ENCODE results near the gene HDAC4.

HDAC4 gene

DNA sequence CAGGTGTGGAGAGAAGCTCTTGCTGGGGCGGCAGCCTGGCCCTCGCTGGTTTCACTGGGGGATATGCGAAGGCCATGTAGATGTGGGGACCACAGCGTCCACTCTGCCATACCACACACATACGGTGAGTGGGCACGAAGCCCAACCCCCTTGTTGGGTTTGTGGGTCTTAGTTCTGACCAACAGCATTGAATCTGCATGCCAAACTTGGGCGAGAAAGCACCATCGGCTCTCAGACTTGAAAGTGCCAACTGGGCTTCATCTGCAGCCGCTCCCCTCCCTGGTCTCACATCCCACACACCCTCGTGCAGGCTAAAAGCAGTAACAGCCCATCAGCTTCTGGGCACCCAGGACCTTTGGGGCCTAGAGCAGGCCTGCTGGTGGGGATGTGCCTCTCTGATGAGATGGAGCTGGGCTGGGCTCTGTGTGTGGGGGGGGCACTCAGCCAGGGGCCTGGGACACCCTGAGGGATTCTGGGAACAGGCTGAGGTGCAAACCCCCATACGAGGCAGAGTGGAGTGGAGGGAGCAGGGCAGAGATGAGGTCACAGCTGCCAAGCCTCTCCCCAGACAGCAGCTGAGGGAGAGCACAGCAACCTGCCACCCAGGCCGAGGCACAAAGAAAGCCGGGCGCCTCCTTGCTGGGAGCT is 288.6 kb downstream of the HDAC4 start:
- no peak for DNase-seq

DNA sequence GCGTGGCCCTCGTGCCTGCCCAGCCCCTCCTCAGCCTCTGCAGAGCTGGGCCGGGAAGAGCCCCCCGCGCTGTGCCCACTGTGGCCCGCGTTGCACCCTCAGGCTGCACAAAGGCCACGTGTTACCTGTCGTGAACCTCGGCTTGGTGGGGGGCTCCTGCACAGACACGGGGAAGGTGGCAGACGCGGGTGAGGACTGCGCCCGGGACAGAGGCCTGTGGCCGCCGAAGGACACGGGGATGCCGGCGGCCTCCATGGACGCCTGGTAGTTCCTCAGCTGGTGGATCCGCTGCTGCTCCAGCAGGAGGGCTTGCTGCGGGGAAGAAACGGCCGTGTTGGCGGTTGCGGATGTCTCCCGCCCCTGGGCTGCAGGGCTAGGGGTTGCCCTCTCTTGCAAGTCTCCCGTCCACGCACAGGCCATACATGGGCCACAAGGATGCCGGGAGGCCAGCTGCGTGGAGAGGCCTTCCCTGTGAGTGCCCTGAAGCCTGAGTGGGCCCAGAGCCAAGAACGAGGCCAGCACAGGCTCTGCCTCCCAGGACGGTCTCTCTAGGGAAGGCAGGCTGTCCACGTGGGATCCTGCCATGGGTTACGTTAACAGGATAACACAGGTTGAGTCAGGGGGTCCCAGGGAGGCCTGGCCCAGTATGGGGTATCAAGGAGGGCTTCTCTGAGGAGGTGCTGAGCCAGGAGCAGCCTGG is 289.3 kb downstream of the HDAC4 start:
- no peak for DNase-seq

DNA sequence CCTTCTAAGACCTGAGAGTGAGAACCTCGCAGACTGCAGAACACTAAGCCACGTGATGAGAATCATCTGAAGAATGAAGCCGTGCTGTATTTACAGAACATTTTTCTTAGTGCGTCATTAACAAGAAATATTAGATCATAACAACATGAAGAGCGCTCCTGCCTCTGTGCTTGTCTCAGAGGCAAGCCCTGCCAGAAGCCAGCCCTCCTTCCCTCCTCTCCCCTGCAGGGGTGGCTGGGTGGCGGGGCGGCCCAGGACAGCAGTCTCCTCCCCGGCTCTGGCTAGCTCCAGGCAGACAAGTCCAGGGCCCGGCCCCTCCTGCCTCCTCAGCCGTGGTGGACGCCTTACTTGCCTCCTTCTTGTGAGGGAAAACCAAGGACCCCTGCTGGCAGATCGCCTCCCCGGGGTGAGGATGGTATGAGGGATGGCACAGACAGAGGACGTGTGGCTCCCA is 290.2 kb downstream of the HDAC4 start:
- DNase-seq = no peak

DNA sequence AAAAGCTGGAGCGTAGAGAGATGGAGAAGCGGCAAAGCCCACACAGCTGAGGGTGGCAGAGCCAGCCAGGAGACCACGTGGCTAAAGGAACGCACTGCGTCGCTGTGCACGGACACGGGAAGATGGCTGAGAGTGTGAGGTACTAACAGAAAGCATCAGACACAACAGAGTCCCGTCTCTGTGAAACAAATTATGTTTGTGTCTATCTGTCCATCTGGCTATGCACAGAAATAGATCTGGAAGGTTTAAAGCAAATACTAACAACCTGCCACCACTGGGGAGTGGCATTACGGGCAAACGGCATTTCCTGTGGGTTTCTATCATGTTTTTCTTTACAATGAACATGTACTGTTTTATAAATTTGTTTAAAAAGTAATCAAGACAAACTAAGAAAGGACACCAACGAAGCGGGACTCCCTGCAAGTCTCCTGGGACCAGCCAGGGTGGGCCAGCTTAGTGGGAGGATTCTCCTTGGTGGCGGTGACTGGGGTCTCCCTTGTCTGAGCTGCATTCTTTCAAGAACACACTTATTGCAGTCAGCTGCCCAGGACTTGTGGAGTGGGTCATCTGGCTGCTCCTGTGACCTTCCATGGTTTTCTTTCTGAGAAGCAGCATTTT is 290.8 kb downstream of the HDAC4 start:
- DNase-seq = no peak

DNA sequence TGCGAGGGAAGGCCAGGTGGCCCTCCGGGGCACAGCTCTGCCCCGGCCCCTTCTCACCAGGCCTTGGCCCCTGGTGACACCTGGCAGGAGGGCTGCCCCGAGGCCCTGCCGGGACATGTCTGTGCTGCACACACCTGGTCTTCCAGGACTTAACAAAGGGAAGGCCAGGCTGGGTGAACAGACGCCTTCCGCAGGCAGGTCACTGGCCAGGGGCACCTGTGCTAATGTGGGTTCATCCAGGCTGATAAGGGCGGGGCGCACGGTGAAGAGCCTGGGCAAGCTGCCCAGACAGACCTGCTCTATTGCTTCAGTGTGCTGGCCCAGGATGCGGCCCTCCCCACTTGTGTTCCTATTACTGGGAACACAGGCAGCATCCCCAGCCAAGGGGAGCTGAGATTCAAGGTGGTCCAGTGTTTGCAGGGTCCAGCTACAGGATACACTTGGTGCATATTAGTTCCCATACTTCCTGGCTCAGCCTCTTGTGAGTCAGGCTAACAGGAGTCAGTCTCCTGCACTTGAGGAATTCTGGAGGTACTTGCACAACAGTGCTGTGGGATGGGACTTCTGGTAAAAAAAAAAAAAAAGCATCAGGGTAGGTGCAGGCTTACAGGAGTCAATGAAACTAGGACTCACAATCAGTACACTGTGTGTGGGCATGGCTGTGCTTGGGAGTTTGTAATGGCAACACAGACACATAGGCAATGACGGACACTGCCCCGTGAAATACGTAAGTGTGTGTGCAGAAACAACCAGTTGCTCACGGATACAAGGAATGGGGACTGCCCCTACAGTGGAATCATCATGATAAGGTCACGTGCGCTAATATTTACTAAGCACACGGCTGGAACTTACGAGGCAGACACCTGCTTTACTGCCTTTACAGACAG is 291.5 kb downstream of the HDAC4 start:
- DNase-seq = no peak

DNA sequence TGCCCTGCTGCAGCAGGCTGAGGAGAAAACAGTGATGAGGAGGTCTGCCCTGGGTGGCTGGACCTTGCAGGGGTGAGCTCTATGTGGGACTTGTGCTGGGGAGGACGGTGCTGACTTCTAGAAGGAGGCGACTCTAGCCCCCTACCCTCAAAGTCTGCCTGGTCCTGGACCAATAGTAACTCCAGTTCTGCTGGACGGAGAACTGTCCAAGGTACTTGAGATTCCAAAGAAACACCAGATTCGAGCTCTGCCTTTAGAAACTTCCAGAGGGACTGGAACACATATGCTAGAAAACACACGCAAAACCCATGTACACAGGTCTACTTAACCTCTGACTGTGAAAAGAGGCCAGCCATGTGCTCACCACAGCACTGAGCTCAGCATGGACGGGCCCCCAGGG is 292.4 kb downstream of the HDAC4 start:
- DNase-seq = no peak

DNA sequence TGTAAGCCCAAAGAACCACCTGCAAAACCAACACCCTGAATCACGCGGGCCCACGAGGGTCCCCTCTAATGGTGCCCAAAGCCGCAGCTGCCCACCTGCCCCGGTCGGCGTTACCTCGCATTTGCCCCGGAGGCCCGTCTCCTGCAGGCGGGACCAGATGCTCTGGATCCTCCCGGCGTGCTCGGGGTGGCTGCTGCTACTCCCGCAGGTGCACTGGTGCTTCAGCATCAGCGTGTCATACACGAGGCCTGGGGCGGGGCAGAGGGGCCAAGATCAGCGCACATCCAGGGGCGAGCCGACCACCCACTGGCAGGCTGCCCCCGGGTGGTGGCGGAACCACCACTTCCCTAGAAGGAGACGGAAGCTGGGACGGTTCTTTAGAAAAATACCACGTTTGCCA is 292.9 kb downstream of the HDAC4 start:
- no peak for DNase-seq

DNA sequence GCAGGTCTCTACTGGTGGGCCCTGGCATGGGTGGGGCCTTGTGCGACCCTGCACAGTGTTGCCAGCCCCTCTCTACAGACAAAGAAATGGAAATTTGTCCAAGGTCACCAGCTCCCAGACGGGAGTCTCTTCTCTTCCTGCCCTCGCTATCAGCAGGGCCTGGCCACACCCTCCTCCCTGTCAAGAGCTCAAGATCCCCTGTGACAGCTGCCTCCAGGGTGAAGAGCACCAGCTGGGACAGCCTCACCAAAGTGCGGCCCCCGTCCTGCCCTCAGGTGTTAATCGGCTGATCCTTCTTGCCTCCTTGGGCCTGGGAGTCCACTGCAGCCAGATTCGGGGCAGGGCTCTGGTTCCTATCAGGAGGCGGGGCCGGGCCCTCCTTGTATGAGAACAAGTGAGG is 293.9 kb downstream of the HDAC4 start:
- DNase-seq = no peak

DNA sequence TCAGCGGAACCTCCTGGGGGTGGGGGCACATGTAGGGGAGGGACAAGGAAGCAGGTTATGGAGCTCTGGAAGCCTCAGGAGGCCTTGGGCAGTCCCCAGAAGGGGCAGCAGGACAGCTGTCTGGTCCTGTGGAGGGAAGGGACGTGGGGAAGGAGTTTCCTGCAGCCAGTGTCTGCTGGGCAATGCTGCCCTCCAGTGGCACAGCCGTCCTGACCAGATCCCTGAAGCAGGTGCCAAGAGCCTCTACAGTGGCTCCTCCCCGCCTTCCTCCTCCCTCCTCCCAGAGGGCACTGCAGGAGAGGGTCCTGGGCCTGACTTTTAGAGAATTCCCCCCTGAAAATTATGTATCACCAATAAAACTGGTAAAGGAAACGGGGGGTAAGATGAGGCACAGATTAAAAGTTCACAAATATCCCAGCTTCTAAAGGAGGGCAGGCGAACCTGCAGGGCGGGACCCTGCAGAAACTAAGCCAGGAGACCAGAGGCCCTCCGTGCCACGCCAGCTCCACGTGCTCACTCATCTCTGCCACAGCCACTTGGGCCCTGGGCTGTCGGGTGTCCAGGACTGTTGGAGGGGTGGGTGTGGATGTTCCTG is 294.4 kb downstream of the HDAC4 start:
- DNase-seq = no peak

DNA sequence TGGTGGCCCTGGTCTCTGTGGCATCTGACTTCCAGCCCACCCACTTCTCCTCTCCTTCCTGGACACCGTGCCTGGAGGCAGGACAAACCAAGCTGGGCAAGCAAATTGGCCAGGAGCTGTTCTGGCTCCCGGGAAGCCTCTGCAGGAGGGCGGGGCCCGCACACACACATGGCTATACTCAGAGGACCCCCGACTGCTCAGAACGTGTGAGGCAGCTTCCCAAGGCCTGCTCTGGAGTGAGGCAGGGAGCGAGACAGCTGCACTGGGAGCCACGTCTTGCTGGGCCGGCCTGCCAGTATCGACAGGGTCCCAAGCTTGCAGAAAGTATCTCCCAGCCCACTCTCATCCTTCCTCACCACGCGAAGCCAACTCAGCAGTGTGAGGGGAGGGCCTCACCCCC is 295.6 kb downstream of the HDAC4 start:
- DNase-seq = no peak

DNA sequence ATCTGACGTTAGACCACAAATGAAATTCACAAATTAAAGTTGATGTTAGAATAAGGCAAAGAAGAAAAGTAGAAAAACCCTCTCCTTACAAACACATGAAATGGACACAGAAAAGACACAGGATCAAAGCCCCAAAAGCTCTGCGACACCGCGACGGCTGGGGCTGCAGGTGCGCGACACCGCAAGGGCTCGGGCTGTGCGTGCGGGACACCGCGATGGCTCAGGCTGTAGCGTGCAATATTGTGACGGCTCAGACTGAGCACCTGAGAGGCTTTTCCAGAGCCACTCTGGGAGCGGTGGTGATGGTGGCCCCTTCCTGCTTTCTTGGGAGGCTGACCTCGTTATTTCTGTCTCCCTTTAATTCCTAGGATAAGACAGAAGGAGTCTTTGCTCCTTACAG is 296.0 kb downstream of the HDAC4 start:
- no peak for DNase-seq

DNA sequence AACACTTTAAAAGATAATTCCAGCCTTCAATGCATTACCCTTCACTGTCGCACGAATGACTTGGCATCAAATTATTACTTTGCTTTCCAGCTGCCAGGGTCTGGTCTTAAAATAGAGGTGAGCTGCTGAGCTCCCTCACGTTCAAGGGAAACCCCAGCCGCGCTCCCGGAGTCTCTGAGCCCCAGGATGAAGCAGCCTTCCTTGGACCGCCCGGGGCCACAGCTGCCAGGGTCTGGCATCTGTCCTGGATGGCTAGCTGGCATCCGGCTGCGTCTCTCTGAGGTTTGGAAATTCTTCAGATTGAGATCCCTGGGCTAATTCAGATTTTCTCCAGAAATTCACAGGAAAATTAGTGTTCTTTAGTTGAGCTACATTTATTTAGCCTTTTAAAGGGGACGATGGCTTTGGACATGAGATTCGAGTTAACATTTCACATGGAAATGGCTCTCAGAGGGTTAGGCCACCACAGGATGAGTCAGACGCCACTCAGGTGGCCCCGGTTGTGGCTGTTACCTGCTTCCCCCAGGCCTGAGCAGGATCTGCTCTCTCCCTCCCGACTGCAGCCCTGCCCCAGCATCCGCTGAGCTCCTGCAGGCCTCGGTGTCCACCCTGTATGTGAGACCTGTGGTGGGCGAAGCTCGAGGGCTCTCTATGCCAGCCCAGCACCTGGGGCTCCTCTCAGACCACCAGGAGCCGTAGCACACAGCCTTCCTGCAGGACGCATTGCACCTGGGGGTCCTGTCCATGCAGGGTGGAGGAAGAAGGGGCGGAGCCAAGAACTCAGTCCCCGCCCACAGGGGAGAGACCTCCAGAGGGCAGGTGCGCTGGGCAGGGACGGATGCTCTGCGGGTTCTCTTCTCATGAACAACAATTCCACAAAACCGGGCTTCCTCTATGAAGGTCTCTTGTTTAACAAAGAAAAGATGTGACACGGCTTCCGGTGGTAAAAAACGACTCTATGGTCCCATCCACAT is 297.4 kb downstream of the HDAC4 start:
- DNase-seq = no peak

DNA sequence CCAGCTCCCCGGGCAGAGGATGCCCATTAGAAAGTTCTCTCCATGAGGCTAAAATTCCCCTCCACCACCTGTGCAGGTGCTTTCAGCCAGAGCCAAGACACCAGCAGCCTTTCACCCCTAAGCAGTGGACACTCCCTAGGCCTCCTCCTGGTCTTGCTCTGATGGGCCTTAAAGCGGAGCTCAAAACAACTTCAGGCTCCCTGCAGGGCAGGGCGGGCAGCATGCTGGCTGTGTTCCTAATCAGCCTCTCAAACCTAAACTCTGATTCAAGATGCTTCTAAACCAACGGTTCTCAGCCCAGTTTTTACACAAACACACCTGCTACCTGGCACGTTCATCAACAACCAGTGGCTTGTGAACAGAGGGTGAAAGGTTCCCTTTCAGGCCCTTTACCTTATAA is 298.6 kb downstream of the HDAC4 start:
- no peak for DNase-seq

DNA sequence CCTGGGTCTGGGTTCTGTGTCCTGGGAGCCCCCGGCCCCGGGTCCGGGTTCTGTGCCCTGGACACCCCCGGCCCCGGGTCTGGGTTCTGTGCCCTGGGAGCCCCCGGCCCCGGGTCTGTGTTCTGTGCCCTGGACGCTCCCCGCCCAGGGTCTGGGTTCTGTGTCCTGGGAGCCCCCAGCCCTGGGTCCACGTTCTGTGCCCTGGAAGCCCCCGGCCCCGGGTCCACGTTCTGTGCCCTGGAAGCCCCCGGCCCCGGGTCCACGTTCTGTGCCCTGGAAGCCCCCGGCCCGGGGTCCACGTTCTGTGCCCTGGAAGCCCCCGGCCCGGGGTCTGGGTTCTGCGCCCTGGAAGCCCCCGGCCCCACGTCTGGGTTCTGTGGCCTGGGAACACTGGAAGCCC is 299.0 kb downstream of the HDAC4 start:
- DNase-seq = no peak

DNA sequence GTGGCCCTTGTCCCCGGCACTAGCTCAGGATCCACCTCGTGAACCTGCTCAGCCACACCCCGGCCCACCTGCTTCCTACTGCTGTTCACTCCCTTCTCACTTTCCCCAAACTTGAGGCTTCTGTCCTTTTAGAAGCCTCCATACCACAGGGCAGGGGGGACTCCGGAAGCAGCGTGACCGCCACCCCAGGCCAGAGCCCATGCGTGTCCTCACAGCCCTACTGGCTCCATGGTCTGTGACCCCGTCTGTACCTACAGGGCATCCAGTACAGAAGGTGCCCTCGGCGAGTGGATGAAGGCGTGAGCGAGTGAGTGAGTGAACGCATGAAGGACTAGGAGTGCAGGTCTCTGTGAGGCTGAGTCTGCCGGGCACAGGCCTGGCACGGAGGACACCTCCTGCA is 299.7 kb downstream of the HDAC4 start:
- no peak for DNase-seq

DNA sequence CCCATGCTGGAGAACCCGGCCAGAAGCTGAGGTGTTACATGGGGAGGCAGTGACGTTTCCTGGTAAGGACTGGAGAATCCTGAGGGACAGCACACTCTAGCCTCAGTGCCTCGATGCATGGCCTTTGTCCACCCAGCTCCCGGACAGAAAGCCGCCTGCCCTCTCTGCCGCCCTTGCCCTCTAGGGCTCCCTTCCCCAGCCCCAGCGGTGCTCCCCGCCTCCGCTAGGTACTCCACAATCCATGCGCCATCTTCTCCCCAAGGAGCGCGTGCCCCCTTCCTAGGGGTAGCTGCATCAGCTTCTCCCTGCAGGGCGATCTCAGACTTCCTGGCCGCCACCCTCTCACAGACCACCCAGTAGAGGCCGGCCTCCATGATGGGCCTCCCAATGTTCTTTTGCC is 301.3 kb downstream of the HDAC4 start:
- no peak for DNase-seq

DNA sequence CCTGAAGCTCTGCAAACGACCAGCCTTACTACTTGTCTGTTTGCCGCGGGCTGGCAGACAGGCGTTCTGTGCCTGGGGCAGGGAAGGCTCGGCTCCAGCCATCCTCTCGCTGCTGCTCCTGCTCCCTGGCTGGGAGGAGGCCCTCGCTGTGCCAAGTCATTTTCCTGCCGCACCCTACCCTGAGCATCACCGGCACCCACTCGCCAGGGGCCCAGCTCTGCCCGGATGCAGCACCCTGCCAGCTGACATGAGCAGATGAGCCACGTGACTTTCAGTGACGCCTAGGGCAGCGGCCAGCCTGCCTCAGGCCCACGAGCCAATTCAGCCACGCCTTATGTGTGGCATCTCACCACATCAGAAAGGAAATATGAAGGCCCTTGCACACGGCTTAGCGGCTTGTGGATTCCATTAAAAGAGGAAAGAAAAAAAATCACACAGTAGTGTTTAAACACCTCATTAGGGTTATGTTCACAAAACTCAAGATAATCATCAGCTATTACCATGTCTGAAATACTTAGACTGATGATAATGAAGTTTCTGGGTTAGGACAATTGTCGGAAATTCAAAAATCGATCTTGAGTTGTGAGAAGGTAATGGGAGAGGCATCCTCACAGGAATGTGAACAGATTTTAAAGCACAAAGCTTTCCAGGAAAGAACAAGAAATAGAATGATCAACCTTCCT is 302.4 kb downstream of the HDAC4 start:
- DNase-seq = no peak

DNA sequence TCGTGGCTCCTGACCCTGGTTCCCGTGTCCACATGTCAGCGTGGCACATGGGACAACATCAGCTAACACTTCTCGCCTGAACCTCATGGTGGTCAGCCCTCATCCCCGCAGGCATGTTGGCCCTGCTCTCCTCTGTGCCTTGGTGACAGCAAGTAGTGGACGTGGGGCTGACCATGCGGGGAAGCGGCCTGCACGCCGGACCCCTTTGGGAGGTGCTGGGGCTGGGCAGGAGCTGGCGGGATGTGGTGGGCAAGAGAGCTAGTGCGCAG is 303.5 kb downstream of the HDAC4 start:
- DNase-seq = no peak

DNA sequence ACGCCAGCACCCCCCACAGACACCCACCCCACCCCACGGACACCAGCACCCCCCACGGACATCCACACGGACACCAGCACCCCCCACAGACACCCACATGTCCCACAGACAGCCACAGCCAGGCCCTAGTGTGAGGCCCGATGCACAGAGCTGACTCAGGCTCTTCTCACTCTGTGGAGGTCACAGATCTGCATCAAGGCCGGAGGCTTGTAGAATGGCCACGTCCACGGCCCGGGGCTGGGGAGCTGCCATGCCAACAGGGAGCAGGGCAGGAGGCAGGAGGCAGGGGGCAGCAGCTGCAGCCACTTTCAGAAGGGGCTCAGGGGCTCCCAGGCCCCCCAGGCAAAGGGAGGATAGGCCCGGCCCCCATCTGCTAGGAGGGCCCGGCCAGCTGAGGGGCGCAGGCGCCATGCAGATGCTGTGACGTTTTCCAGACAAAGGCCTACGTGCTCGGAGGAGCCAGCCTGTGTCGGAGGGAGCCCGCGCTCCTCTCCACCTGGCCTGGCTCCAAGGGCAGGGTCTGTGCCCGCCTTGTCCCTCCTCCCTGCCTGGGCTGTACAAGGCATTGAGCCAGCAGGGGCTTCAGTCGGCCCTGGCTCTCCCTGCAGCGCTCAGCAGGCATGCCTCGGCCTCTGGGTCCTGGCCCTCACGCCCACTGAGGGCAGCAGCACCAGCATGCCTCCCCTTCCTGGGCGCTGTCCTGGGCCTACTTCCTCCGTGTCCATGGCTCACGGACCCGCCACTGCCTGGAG is 304.0 kb downstream of the HDAC4 start:
- no peak for DNase-seq

DNA sequence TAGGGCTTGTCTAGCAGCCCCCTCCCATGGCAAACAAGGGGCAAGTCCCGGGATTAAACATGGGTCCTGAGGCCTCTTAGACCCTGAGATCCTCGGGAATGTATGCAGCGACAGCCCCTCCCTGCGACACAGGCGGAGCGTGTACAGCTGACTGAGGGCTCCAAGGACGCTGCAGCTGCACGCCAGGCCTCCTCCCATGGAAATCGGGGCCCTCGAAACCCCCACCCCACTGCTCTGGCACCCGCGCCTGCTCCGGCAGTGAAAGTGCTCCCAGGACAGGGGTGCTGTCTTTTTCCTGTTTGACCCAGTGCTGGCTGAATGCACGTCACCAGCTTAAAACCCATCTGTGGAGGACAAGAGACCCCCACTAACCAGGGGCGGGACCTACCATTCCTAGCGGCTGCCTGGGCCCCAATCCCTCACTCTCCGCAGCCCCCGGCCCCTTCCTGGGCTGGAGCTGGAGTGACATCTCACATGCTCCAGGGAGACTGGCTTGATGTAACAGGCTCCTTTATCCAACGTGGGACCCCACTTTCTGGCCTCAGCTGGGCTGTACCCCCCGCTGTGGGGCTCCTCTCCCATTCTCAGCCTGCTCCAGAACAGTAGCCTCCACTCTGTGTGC is 305.2 kb downstream of the HDAC4 start:
- DNase-seq = no peak
